Stimulated activated naive CD4-positive, alpha-beta T cell (primary cell): ENCODE data around the gene DSN1.

Source experiments
- DNase-seq, 6 experiments: peaks; one replicate each; lab custom pipeline; 2025; lab: John Stamatoyannopoulos, UW

Gene DSN1

GRCh38 chr20:36795691-36796090, 22.1 kb upstream of the DSN1 start:
- DNase-seq: no peak

- no peak for DNase-seq
Measured at GRCh38 chr20:36794116-36794474, 20.5 kb upstream of the DSN1 start.

- DNase-seq: no peak
Measured at GRCh38 chr20:36793294-36794115, 19.9 kb upstream of the DSN1 start.

- no peak for DNase-seq
Measured at GRCh38 chr20:36792422-36792821, 18.9 kb upstream of the DSN1 start.

GRCh38 chr20:36791862-36792261, 18.3 kb upstream of the DSN1 start:
- DNase-seq: no peak

GRCh38 chr20:36786663-36787062, 13.1 kb upstream of the DSN1 start:
- DNase-seq: no peak

GRCh38 chr20:36786246-36786645, 12.7 kb upstream of the DSN1 start:
- DNase-seq: no peak

- no peak for DNase-seq
Measured at GRCh38 chr20:36785308-36785707, 11.7 kb upstream of the DSN1 start.

GRCh38 chr20:36784900-36785299, 11.3 kb upstream of the DSN1 start:
- no peak for DNase-seq

- no peak for DNase-seq
Measured at GRCh38 chr20:36784116-36784515, 10.6 kb upstream of the DSN1 start.

- DNase-seq: no peak
Measured at GRCh38 chr20:36779656-36780025, 6.1 kb upstream of the DSN1 start.

GRCh38 chr20:36778831-36779655, 5.5 kb upstream of the DSN1 start:
- DNase-seq: no peak

- no peak for DNase-seq
Measured at GRCh38 chr20:36777576-36777975, 4.0 kb upstream of the DSN1 start.

GRCh38 chr20:36777167-36777566, 3.6 kb upstream of the DSN1 start:
- no peak for DNase-seq

GRCh38 chr20:36775826-36776225, 2.3 kb upstream of the DSN1 start:
- no peak for DNase-seq

- DNase-seq: no peak
Measured at GRCh38 chr20:36775196-36775595, 1.6 kb upstream of the DSN1 start.

GRCh38 chr20:36773107-36773596, 411 bp downstream of the DSN1 start:
- DNase-seq: no peak

GRCh38 chr20:36770680-36771079, 2.9 kb downstream of the DSN1 start:
- DNase-seq: no peak

GRCh38 chr20:36768768-36769430, 4.7 kb downstream of the DSN1 start:
- no peak for DNase-seq

- no peak for DNase-seq
Measured at GRCh38 chr20:36761125-36761524, 12.4 kb downstream of the DSN1 start.

GRCh38 chr20:36760647-36761046, 12.9 kb downstream of the DSN1 start:
- no peak for DNase-seq

GRCh38 chr20:36758276-36758675, 15.3 kb downstream of the DSN1 start:
- DNase-seq: no peak

GRCh38 chr20:36756496-36756895, 17.1 kb downstream of the DSN1 start:
- no peak for DNase-seq
